MCF 10A (cell line): Measurements from ENCODE around the gene GAS1. TPM values are rescaled to one million over a fixed set of nuclear protein-coding genes. Genes with fewer than 3 reads are reported as not detected.

Source experiments
- BruUV-seq: library from RNA; stranded (reverse); fragments of 400-500 nt; replicated peaks from 2 replicates; lab custom pipeline; 2021; lab: Mats Ljungman, UMichigan
- CTCF ChIA-PET: fragments of 300-600 bp; sonication (Branson Sonifier 250); formaldehyde crosslinking; extraction: SDS; loops from one replicate; lab custom pipeline; 2021; ENCODE audit warnings: antibody characterized with exemption, inconsistent platforms; lab: Yijun Ruan, JAX
- POLR2A ChIA-PET: fragments of 300-600, 350-650 bp; sonication (Branson Sonifier 250); formaldehyde crosslinking; extraction: SDS; loops from one replicate; lab custom pipeline; 2020; ENCODE audit warnings: antibody characterized with exemption, inconsistent platforms; lab: Yijun Ruan, JAX
- DNase-seq: peaks from one replicate; pipeline ENCODE4 v3.0.0-alpha.2; 2018; ENCODE audit not compliant: unreplicated experiment
- H3K27ac Mint-ChIP-seq: one replicate; pipeline ENCODE4 v1.8.0; 2022; ENCODE audit warnings: mild to moderate bottlenecking, low read depth, mixed read lengths; ENCODE audit not compliant: unreplicated experiment
- H3K27me3 Mint-ChIP-seq: one replicate; pipeline ENCODE4 v1.8.0; 2022; ENCODE audit warnings: mixed read lengths; ENCODE audit not compliant: insufficient read depth, unreplicated experiment
- H3K36me3 Mint-ChIP-seq: one replicate; pipeline ENCODE4 v1.8.0; 2022; ENCODE audit warnings: mild to moderate bottlenecking, moderate library complexity, mixed read lengths; ENCODE audit not compliant: insufficient read depth, unreplicated experiment
- H3K4me1 Mint-ChIP-seq: one replicate; pipeline ENCODE4 v1.8.0; 2022; ENCODE audit warnings: mixed read lengths; ENCODE audit not compliant: insufficient read depth, unreplicated experiment
- H3K4me3 Mint-ChIP-seq: one replicate; pipeline ENCODE4 v1.8.0; 2022; ENCODE audit warnings: mild to moderate bottlenecking, moderate library complexity, mixed read lengths; ENCODE audit not compliant: unreplicated experiment
- H3K9me3 Mint-ChIP-seq: one replicate; pipeline ENCODE4 v1.8.0; 2022; ENCODE audit warnings: mixed read lengths; ENCODE audit not compliant: unreplicated experiment
- intact Hi-C: fragments of 100-400 bp; cut with micrococcal nuclease; formaldehyde crosslinking; loops from 2 replicates; pipeline ENCODE4 v1.14.1; 2022
- total RNA-seq: library from RNA; stranded (reverse); gene quantifications from 2 replicates; pipeline ENCODE4 v1.2.3, GENCODE V29; 2022
- TF ChIP-seq, protein P1 (sequence below): fragments of 200-600 bp; IDR thresholded peaks from one replicate; pipeline ENCODE4 v1.8.0; 2022; ENCODE audit warnings: antibody characterized with exemption, mild to moderate bottlenecking; ENCODE audit not compliant: unreplicated experiment

GAS1 gene
- total RNA-seq, 1 experiment from 2014 or later: 11.4 TPM

DNA sequence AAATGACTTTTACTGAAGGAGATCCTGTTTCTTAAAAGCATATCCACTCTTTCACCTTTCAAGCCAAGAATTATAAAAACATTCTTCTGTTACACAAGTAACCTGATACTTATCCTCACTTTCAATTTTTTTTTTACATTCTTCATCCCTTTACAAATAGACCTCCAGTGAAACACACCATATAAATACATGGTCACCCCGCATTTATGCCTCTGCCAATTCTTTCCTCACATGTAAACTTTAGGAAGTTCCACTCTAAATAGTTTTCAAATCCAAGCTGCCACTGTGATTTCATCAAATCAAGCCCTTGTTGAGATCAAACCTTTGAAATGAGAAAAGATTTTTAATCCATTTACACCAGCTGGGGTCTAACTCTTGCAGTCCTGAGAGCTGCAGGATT lies 40.0 kb downstream of the GAS1 start:
- ChIA-PET CTCF (interaction anchor here (0.6 kb wide), 1 partner anchor 82 kb away, joined by 3 read pairs; no protein-coding TSS in a partner anchor), POLR2A (interaction anchor here (0.9 kb wide), 2 partner anchors 9 to 10 kb away, joined by 3 to 4 read pairs; no protein-coding TSS in a partner anchor)
- BruUV-seq: no TSS peak
- Mint-ChIP-seq H3K4me1 (peaks cover 12% of the 10 kb centered on the region), H3K9me3 (peaks cover 15% of the 10 kb centered on the region), H3K36me3 (no peaks in the 10 kb centered on the region), H3K4me3 (no peak overlapping the region), H3K27me3 (no peaks in the 10 kb centered on the region), H3K27ac (no peak overlapping the region)
- no peak for DNase-seq
- intact Hi-C loops: no loop called here
- TF ChIP-seq, protein P1, sequence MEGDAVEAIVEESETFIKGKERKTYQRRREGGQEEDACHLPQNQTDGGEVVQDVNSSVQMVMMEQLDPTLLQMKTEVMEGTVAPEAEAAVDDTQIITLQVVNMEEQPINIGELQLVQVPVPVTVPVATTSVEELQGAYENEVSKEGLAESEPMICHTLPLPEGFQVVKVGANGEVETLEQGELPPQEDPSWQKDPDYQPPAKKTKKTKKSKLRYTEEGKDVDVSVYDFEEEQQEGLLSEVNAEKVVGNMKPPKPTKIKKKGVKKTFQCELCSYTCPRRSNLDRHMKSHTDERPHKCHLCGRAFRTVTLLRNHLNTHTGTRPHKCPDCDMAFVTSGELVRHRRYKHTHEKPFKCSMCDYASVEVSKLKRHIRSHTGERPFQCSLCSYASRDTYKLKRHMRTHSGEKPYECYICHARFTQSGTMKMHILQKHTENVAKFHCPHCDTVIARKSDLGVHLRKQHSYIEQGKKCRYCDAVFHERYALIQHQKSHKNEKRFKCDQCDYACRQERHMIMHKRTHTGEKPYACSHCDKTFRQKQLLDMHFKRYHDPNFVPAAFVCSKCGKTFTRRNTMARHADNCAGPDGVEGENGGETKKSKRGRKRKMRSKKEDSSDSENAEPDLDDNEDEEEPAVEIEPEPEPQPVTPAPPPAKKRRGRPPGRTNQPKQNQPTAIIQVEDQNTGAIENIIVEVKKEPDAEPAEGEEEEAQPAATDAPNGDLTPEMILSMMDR: no peak

DNA sequence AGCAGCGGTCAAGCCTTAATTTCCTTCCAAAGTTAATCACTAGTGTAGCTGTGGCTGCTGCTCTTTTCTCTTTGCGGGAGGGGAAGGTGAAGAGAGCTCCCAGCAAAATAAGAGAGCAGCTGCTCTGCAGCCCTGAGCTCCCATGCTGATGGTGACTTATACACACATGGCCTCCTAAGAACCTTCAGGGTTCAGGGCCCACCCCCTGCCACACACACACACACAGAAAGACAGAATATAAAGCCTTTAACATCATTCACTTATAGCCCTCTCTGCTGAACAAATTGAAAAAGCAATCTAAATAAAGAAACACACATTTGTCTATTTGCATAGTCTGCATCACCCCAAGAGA lies 43.6 kb downstream of the GAS1 start:
- no peaks in the 10 kb centered on the region for H3K27me3 Mint-ChIP-seq

DNA sequence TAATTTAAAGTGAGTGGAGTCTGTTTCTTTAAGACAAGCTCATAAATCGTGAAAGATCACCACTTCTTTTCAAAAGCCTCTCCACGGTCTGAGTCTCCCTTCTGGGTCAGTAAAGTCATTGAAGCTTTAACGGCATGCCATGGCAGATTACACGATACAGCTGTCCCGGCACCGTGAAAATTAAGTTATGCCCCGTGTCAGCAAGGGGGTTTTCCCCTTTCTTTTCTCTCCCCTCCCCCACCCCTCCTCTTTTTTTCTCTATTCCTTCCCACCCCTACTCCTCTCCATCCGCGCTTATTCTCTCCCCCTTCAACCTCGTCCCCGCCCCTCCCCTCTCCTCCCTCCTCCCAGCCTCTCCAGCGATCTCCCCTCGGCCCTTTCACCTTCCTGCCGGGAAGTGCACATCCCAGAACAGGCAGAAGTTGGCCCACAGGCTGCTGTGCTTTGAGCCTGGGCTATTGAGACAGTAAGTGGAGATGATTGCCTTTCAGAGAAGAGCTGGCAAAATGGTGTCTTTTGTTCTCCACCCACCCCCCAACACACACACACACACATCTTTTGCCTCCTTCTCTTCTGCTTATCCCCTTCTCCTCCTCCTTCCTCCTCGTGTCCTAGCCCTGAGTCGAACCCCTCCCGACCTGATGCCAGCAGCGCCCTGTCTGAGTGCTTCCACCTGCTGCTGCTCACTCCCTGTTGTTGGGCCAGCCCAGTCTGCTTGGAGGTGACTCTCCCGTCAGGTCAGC lies 44.1 kb downstream of the GAS1 start:
- Mint-ChIP-seq H3K4me3 (no peak overlapping the region), H3K36me3 (no peaks in the 10 kb centered on the region), H3K27ac (no peak overlapping the region), H3K27me3 (no peaks in the 10 kb centered on the region), H3K4me1 (peaks cover 7% of the 10 kb centered on the region), H3K9me3 (no peaks in the 10 kb centered on the region)
- ChIA-PET CTCF (no interaction called here), POLR2A (no interaction called here)
- DNase-seq: no peak
- BruUV-seq: no TSS peak
- intact Hi-C loops: no loop called here
- TF ChIP-seq, protein P1: no peak

More for the DNA sequence above, 43.6 kb downstream of the GAS1 start:
- POLR2A ChIA-PET: no interaction called here
- DNase-seq: no peak
- H3K4me3 Mint-ChIP-seq: no peak overlapping the region
- no peaks in the 10 kb centered on the region for H3K9me3 Mint-ChIP-seq
- no TSS peak for BruUV-seq
- H3K4me1 Mint-ChIP-seq: peaks cover 7% of the 10 kb centered on the region
- CTCF ChIA-PET: no interaction called here
- H3K36me3 Mint-ChIP-seq: no peaks in the 10 kb centered on the region
- intact Hi-C loops: no loop called here
- TF ChIP-seq, protein P1: no peak
- no peak overlapping the region for H3K27ac Mint-ChIP-seq

DNA sequence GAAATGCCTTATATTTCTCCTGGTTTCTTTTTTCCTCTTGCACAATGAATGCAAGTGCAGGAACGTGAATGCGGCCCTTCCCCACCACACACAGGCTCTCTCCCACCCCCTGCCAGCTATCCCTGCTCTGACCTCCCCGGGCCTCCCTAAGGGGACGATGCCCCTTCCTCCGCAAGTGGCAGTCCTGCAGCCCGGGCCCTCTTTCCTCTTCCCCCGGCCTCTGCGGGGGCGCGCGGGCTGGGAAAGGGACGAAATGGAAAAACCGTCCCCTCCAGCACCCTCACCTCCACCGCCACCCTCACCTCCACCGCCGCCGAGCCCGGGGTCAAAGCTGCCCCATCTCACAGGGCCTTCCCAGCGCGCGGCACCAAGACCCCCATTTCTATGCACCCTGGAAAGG lies 44.7 kb downstream of the GAS1 start:
- peaks cover 6% of the 10 kb centered on the region for H3K4me1 Mint-ChIP-seq
- H3K27me3 Mint-ChIP-seq: no peaks in the 10 kb centered on the region
- intact Hi-C loops: no loop called here
- H3K9me3 Mint-ChIP-seq: no peaks in the 10 kb centered on the region
- no peak overlapping the region for H3K4me3 Mint-ChIP-seq
- TF ChIP-seq, protein P1: no peak
- POLR2A ChIA-PET: interaction anchor here (0.8 kb wide), 1 partner anchor 12 kb away, joined by 4 read pairs; no protein-coding TSS in a partner anchor
- H3K36me3 Mint-ChIP-seq: no peaks in the 10 kb centered on the region
- DNase-seq: no peak
- CTCF ChIA-PET: no interaction called here
- BruUV-seq: no TSS peak
- no peak overlapping the region for H3K27ac Mint-ChIP-seq
